ENCODE measurements around the gene NUP155. TPM values are rescaled to one million over a fixed set of nuclear protein-coding genes. Genes with fewer than 3 reads are reported as not detected.

The NUP155 gene
- total and polyA plus RNA-seq, 2 donors from 2014 or later, result 4.2 to 21.5 TPM

- Histone ChIP-seq H3K9me3 (ENCODE audit: control insufficient read depth in 2 of 3, insufficient read depth in 1 of 3, low read length in 3 of 3) (no peaks in the 10 kb centered on the region), H3K27ac (ENCODE audit: low read depth in 2 of 2, low read length in 2 of 2) (peak within 1 kb of the TSS; percentile 87 to 94), H3K9ac (ENCODE audit: low read length in 3 of 3) (peak within 1 kb of the TSS; percentile 57 to 97 (median 74)), H3K4me1 (ENCODE audit: control insufficient read depth in 2 of 3, insufficient read depth in 2 of 3, low read depth in 1 of 3, low read length in 3 of 3) (peaks cover 0 to 8% (median 4%) of the 10 kb centered on the region in 3 donors), H3K36me3 (ENCODE audit: control insufficient read depth in 2 of 3, insufficient read depth in 3 of 3, low read length in 3 of 3) (no peaks in the 10 kb centered on the region), H3K27me3 (ENCODE audit: control insufficient read depth, insufficient read depth, low read length) (no peaks in the 10 kb centered on the region), H3K4me3 (ENCODE audit: low read length in 3 of 3) (peak within 1 kb of the TSS; percentile 72 to 94 (median 88))
- intact Hi-C loops (cut with DNase I), result no loop called here
- no peak for TF ChIP-seq CTCF (IDR thresholded peaks at IDR 0.05; ENCODE audit: borderline replicate concordance, extremely low read depth, insufficient read depth)
- FAIRE-seq, result no peak
- DNase-seq, result peak; percentile 88 to 94 (median 91)
These were observed 121.7 kb downstream of the NUP155 start, which contains the start of gene CPLANE1 for GRCh38 chr5:37248970-37249814. Gene CPLANE1 (minus strand): TSS chr5:37249376. CDS start chr5:37247698, 1,678 bp downstream.

GRCh38 chr5:37248421-37248969 is 122.4 kb downstream of the NUP155 start:
- H3K36me3 ChIP-seq (ENCODE audit: control insufficient read depth in 2 of 3, insufficient read depth in 3 of 3, low read length in 3 of 3), result no peaks in the 10 kb centered on the region
- TF ChIP-seq CTCF (IDR thresholded peaks at IDR 0.05; ENCODE audit: borderline replicate concordance, extremely low read depth, insufficient read depth), result no peak
- no peak for FAIRE-seq
- no peaks in the 10 kb centered on the region for H3K27me3 ChIP-seq (ENCODE audit: control insufficient read depth, insufficient read depth, low read length)
- intact Hi-C loops (cut with DNase I), result no loop called here
- H3K4me1 ChIP-seq (ENCODE audit: control insufficient read depth in 2 of 3, insufficient read depth in 2 of 3, low read depth in 1 of 3, low read length in 3 of 3), result peaks cover 0 to 8% (median 4%) of the 10 kb centered on the region in 3 donors
- H3K9ac ChIP-seq (ENCODE audit: low read length in 3 of 3), result peak overlapping the region; percentile 20 to 74 (median 57)
- H3K27ac ChIP-seq (ENCODE audit: low read depth in 2 of 2, low read length in 2 of 2), result peak overlapping the region; percentile 87 to 94
- H3K4me3 ChIP-seq (ENCODE audit: low read length in 3 of 3), result peak overlapping the region; percentile 72 to 94 (median 88)
- no peaks in the 10 kb centered on the region for H3K9me3 ChIP-seq (ENCODE audit: control insufficient read depth in 2 of 3, insufficient read depth in 1 of 3, low read length in 3 of 3)
- DNase-seq, result peak in 2 of 5 donors; percentile 16 to 20

- no peak for FAIRE-seq
- DNase-seq, result no peak
- Histone ChIP-seq H3K9me3 (ENCODE audit: control insufficient read depth in 2 of 3, insufficient read depth in 1 of 3, low read length in 3 of 3) (no peaks in the 10 kb centered on the region), H3K4me1 (ENCODE audit: control insufficient read depth in 2 of 3, insufficient read depth in 2 of 3, low read depth in 1 of 3, low read length in 3 of 3) (peaks cover 0 to 8% (median 4%) of the 10 kb centered on the region in 3 donors), H3K36me3 (ENCODE audit: control insufficient read depth in 2 of 3, insufficient read depth in 3 of 3, low read length in 3 of 3) (no peaks in the 10 kb centered on the region), H3K27ac (ENCODE audit: low read depth in 2 of 2, low read length in 2 of 2) (no peak overlapping the region), H3K9ac (ENCODE audit: low read length in 3 of 3) (no peak overlapping the region), H3K4me3 (ENCODE audit: low read length in 3 of 3) (no peak overlapping the region), H3K27me3 (ENCODE audit: control insufficient read depth, insufficient read depth, low read length) (no peaks in the 10 kb centered on the region)
- no peak for TF ChIP-seq CTCF (IDR thresholded peaks at IDR 0.05; ENCODE audit: borderline replicate concordance, extremely low read depth, insufficient read depth)
- intact Hi-C loops (cut with DNase I), result no loop called here
These were observed 123.4 kb downstream of the NUP155 start for GRCh38 chr5:37247496-37247895.
